CD4-positive, alpha-beta memory T cell (primary cell): Measurements from ENCODE around the gene ABO. TPM values are rescaled to one million over a fixed set of nuclear protein-coding genes. Genes with fewer than 3 reads are reported as not detected.
"Not testable (repeated sequence)": the region's sequence is repeated elsewhere in the genome, so short reads cannot be mapped to it uniquely, and the experiment has no call there.

Experiments
- CTCF ChIA-PET: fragments of 350-600 bp; sonication (Branson Sonifier 250); formaldehyde crosslinking; loops from one replicate; lab custom pipeline; 2021; ENCODE audit warnings: inconsistent platforms; ENCODE audit not compliant: partially characterized antibody; lab: Charles Lee
- POLR2A ChIA-PET: fragments of 350-600 bp; sonication (Branson Sonifier 250); formaldehyde crosslinking; loops from one replicate; lab custom pipeline; 2021; ENCODE audit not compliant: partially characterized antibody; lab: Charles Lee
- DNase-seq, 5 donors: peaks; one replicate each; pipeline versions ENCODE4 v3.0.0 to v3.0.0-alpha.2; 2020 to 2022; ENCODE audit warnings: mixed read lengths in 1 of 5
- H3K27ac ChIP-seq: one replicate; pipeline ENCODE4 v1.7.0; 2013; ENCODE audit warnings: low read depth, low read length
- H3K27me3 ChIP-seq: 2 replicates; pipeline ENCODE4 v1.7.0; 2013; ENCODE audit warnings: mild to moderate bottlenecking, low read length, moderate library complexity; ENCODE audit not compliant: insufficient read depth
- H3K36me3 ChIP-seq: 2 replicates; pipeline ENCODE4 v1.7.0; 2013; ENCODE audit warnings: mild to moderate bottlenecking, low read length, moderate library complexity; ENCODE audit not compliant: insufficient read depth
- H3K4me1 ChIP-seq: 2 replicates; pipeline ENCODE4 v1.7.0; 2013; ENCODE audit warnings: mild to moderate bottlenecking, low read length, moderate library complexity; ENCODE audit not compliant: insufficient read depth
- H3K4me3 ChIP-seq, 2 donors: one replicate each; pipeline ENCODE4 v1.7.0; 2013; ENCODE audit warnings: low read length in 2 of 2, mild to moderate bottlenecking in 1 of 2
- H3K9me3 ChIP-seq, 2 donors: one replicate each; pipeline ENCODE4 v1.7.0; 2013; ENCODE audit warnings: low read length in 2 of 2, control low read depth in 1 of 2; ENCODE audit not compliant: control insufficient read depth in 1 of 2
- H3K27ac Mint-ChIP-seq, 7 donors: one replicate each; pipeline ENCODE4 v1.8.0; 2020 to 2021; ENCODE audit warnings: mixed read lengths in 7 of 7, mild to moderate bottlenecking in 6 of 7, inconsistent platforms in 3 of 7, moderate library complexity in 3 of 7
- H3K27me3 Mint-ChIP-seq, 2 donors: one replicate each; pipeline ENCODE4 v1.8.0; 2020 to 2021; ENCODE audit warnings: mixed read lengths in 2 of 2
- H3K36me3 Mint-ChIP-seq, 2 donors: one replicate each; pipeline ENCODE4 v1.8.0; 2020 to 2021; ENCODE audit warnings: mixed read lengths in 2 of 2, inconsistent platforms in 1 of 2, mild to moderate bottlenecking in 1 of 2
- H3K4me1 Mint-ChIP-seq, 4 donors: one replicate each; pipeline ENCODE4 v1.8.0; 2020 to 2021; ENCODE audit warnings: mixed read lengths in 4 of 4, mild to moderate bottlenecking in 1 of 4
- H3K4me3 Mint-ChIP-seq, 8 donors: one replicate each; pipeline ENCODE4 v1.8.0; 2020 to 2021; ENCODE audit warnings: mixed read lengths in 8 of 8, mild to moderate bottlenecking in 7 of 8, moderate library complexity in 6 of 8, inconsistent platforms in 3 of 8
- H3K9me3 Mint-ChIP-seq, 8 donors: one replicate each; pipeline ENCODE4 v1.8.0; 2020 to 2021; ENCODE audit warnings: mixed read lengths in 8 of 8, mild to moderate bottlenecking in 5 of 8, inconsistent platforms in 3 of 8, moderate library complexity in 1 of 8
- intact Hi-C: fragments of 100-400 bp; cut with micrococcal nuclease; formaldehyde crosslinking; loops from one replicate; pipeline ENCODE4 v1.15.1; 2023
- polyA plus RNA-seq, 2 donors: library from polyadenylated mRNA; unstranded; fragments of 300-500 nt; fragmentation: Illumina TruSeq; gene quantifications; one replicate each; pipeline ENCODE4 v1.2.3, GENCODE V29; 2021
- total RNA-seq, 2 experiments: library from RNA; stranded (reverse); gene quantifications; one replicate each; pipeline ENCODE4 v1.2.3, GENCODE V29; 2021

ABO gene
- total and polyA plus RNA-seq, 4 experiments from 2014 or later, result 0.29 to 1.7 (median 1.2) TPM; not detected in 1

- Histone ChIP-seq H3K27ac (no peak overlapping the region), H3K9me3 (no peaks in the 10 kb centered on the region), H3K4me3 (no peak overlapping the region), H3K36me3 (no peaks in the 10 kb centered on the region), H3K4me1 (no peaks in the 10 kb centered on the region), H3K27me3 (no peaks in the 10 kb centered on the region)
- peaks cover 2 to 4% of the 10 kb centered on the region in 2 donors for H3K36me3 Mint-ChIP-seq
- CTCF ChIA-PET, result no interaction called here
- H3K4me3 Mint-ChIP-seq, result no peak overlapping the region
- intact Hi-C loops, result no loop called here
- DNase-seq, result no peak
- no peak overlapping the region for H3K27ac Mint-ChIP-seq
- H3K27me3 Mint-ChIP-seq, result peaks cover under 1 to 8% of the 10 kb centered on the region in 2 donors
- POLR2A ChIA-PET, result no interaction called here
- no peaks in the 10 kb centered on the region for H3K4me1 Mint-ChIP-seq
- H3K9me3 Mint-ChIP-seq, result peaks cover 2 to 21% (median 13%) of the 10 kb centered on the region in 8 donors
Observed at GRCh38 chr9:133285252-133285775, 10.3 kb upstream of the ABO start.

GRCh38 chr9:133284362-133284761, 9.4 kb upstream of the ABO start:
- CTCF ChIA-PET, result no interaction called here

GRCh38 chr9:133283255-133284032, 8.4 kb upstream of the ABO start:
- H3K4me3 ChIP-seq, H3K27ac ChIP-seq, H3K27me3 Mint-ChIP-seq, DNase-seq, H3K27ac Mint-ChIP-seq, H3K4me1 Mint-ChIP-seq, H3K9me3 ChIP-seq, H3K27me3 ChIP-seq, H3K36me3 Mint-ChIP-seq, H3K4me3 Mint-ChIP-seq, CTCF ChIA-PET, H3K36me3 ChIP-seq, intact Hi-C loops, POLR2A ChIA-PET, H3K4me1 ChIP-seq, H3K9me3 Mint-ChIP-seq: not testable (repeated sequence)

More at GRCh38 chr9:133284362-133284761, 9.4 kb upstream of the ABO start:
- no peaks in the 10 kb centered on the region for H3K36me3 Mint-ChIP-seq
- Histone ChIP-seq H3K9me3 (no peaks in the 10 kb centered on the region), H3K36me3 (no peaks in the 10 kb centered on the region), H3K4me1 (no peaks in the 10 kb centered on the region), H3K27ac (no peak overlapping the region), H3K4me3 (no peak overlapping the region), H3K27me3 (no peaks in the 10 kb centered on the region)
- no peak overlapping the region for H3K27ac Mint-ChIP-seq
- intact Hi-C loops, result no loop called here
- POLR2A ChIA-PET, result no interaction called here
- peaks cover 2 to 13% (median 6%) of the 10 kb centered on the region in 8 donors for H3K9me3 Mint-ChIP-seq
- no peak overlapping the region for H3K4me3 Mint-ChIP-seq
- DNase-seq, result no peak
- peaks cover 3 to 4% of the 10 kb centered on the region in 2 donors for H3K27me3 Mint-ChIP-seq
- no peaks in the 10 kb centered on the region for H3K4me1 Mint-ChIP-seq

- H3K4me3 ChIP-seq, result no peak overlapping the region
- Mint-ChIP-seq H3K27ac (no peak overlapping the region), H3K36me3 (no peaks in the 10 kb centered on the region), H3K9me3 (peaks cover 0 to 6% (median 1%) of the 10 kb centered on the region in 8 donors), H3K27me3 (peaks cover 6 to 14% of the 10 kb centered on the region in 2 donors), H3K4me1 (no peaks in the 10 kb centered on the region), H3K4me3 (no peak overlapping the region)
- no peaks in the 10 kb centered on the region for H3K27me3 ChIP-seq
- no peak overlapping the region for H3K27ac ChIP-seq
- H3K4me1 ChIP-seq, result no peaks in the 10 kb centered on the region
- DNase-seq, result no peak
- intact Hi-C loops, result no loop called here
- POLR2A ChIA-PET, result no interaction called here
- no peaks in the 10 kb centered on the region for H3K9me3 ChIP-seq
- CTCF ChIA-PET, result no interaction called here
- H3K36me3 ChIP-seq, result no peaks in the 10 kb centered on the region
Observed at GRCh38 chr9:133282464-133283238, 7.7 kb upstream of the ABO start.

GRCh38 chr9:133280392-133280791, 5.4 kb upstream of the ABO start:
- no peak overlapping the region for H3K4me3 Mint-ChIP-seq
- no peaks in the 10 kb centered on the region for H3K4me1 ChIP-seq
- intact Hi-C loops, result no loop called here
- no peak overlapping the region for H3K27ac Mint-ChIP-seq
- H3K4me1 Mint-ChIP-seq, result peaks cover 0 to 4% (median 1%) of the 10 kb centered on the region in 4 donors
- CTCF ChIA-PET, result no interaction called here
- H3K36me3 Mint-ChIP-seq, result no peaks in the 10 kb centered on the region
- H3K9me3 Mint-ChIP-seq, result peaks cover 0 to 6% (median 0%) of the 10 kb centered on the region in 8 donors
- H3K27me3 ChIP-seq, result no peaks in the 10 kb centered on the region
- no peaks in the 10 kb centered on the region for H3K9me3 ChIP-seq
- H3K27ac ChIP-seq, result no peak overlapping the region
- POLR2A ChIA-PET, result no interaction called here
- no peak for DNase-seq
- no peaks in the 10 kb centered on the region for H3K36me3 ChIP-seq
- H3K27me3 Mint-ChIP-seq, result peaks cover 13 to 21% of the 10 kb centered on the region in 2 donors
- no peak overlapping the region for H3K4me3 ChIP-seq

GRCh38 chr9:133278161-133279114, 3.4 kb upstream of the ABO start:
- Histone ChIP-seq H3K27ac (no peak overlapping the region), H3K9me3 (no peaks in the 10 kb centered on the region), H3K4me3 (no peak overlapping the region), H3K4me1 (no peaks in the 10 kb centered on the region), H3K36me3 (no peaks in the 10 kb centered on the region), H3K27me3 (no peaks in the 10 kb centered on the region)
- ChIA-PET CTCF (no interaction called here), POLR2A (no interaction called here)
- Mint-ChIP-seq H3K4me1 (peaks cover 0 to 4% (median 1%) of the 10 kb centered on the region in 4 donors), H3K36me3 (no peaks in the 10 kb centered on the region), H3K9me3 (peaks cover 0 to 6% (median 0%) of the 10 kb centered on the region in 8 donors), H3K4me3 (no peak overlapping the region), H3K27me3 (peaks cover 22 to 30% of the 10 kb centered on the region in 2 donors), H3K27ac (no peak overlapping the region)
- DNase-seq, result no peak
- intact Hi-C loops, result no loop called here
